ENCODE measurements around the gene CEP85. TPM values are rescaled to one million over a fixed set of nuclear protein-coding genes. Genes with fewer than 3 reads are reported as not detected.

Gene CEP85
- total RNA-seq, 5 donors from 2014 or later (not counting 1 experiment from before 2014, with no cell fraction given) = 14.2 to 28.5 (median 20.7) TPM

Other genes starting within 250 kb of the CEP85 start
- gene PAFAH2, start 236.1 kb upstream of the CEP85 start, total RNA-seq = 10 to 100 TPM; 10.2 to 30.2 (median 17.3) TPM
- gene EXTL1, start 212.4 kb upstream of the CEP85 start, total RNA-seq = under 1 TPM in 4 of 5 donors, not detected in 1; 0.08 to 0.19 (median 0.12) TPM
- gene SLC30A2, start 188.1 kb upstream of the CEP85 start, total RNA-seq = under 1 TPM in 3 of 5 donors, not detected in 2; 0.13 to 0.38 (median 0.19) TPM
- not detected for gene TRIM63, start 166.6 kb upstream of the CEP85 start, total RNA-seq
- gene PDIK1L, start 122.4 kb upstream of the CEP85 start, total RNA-seq = 10 to 100 TPM in 3 of 5 donors, 1 to 10 TPM in 2; 8.8 to 23.6 (median 19.1) TPM
- gene FAM110D, start 75.1 kb upstream of the CEP85 start, total RNA-seq = under 1 TPM in 1 of 5 donors, not detected in 4; 0.09 TPM
- not detected for gene C1orf232, start 65.2 kb upstream of the CEP85 start, total RNA-seq
- gene ZNF593, start 64.3 kb upstream of the CEP85 start, total RNA-seq = 10 to 100 TPM in 3 of 5 donors, 1 to 10 TPM in 2; 8.5 to 17.7 (median 17.1) TPM
- gene ZNF593OS, start 62.4 kb upstream of the CEP85 start, total RNA-seq = not detected
- gene CNKSR1, start 56.7 kb upstream of the CEP85 start, total RNA-seq = 1 to 10 TPM; 2.9 to 6.8 (median 3.6) TPM
- gene CATSPER4, start 43.6 kb upstream of the CEP85 start, total RNA-seq = not detected
- gene SH3BGRL3, start 45.9 kb downstream of the CEP85 start, total RNA-seq = 100 to 1,000 TPM; 218 to 457 (median 370) TPM
- 100 to 1,000 TPM in 3 of 5 donors, 10 to 100 TPM in 2; 39.5 to 112 (median 104) TPM for gene UBXN11, start 72.4 kb downstream of the CEP85 start, total RNA-seq
- 1,000 to 10,000 TPM in 4 of 5 donors, 100 to 1,000 TPM in 1; 994 to 1,121 (median 1,054) TPM for gene CD52, start 83.8 kb downstream of the CEP85 start, total RNA-seq
- gene CRYBG2, start 119.9 kb downstream of the CEP85 start, total RNA-seq = 1 to 10 TPM; 3.0 to 7.3 (median 5.1) TPM
- gene ZNF683, start 138.6 kb downstream of the CEP85 start, total RNA-seq = 10 to 100 TPM in 2 of 5 donors, 1 to 10 TPM in 2, under 1 TPM in 1; 0.32 to 23.1 (median 5.3) TPM
- gene LIN28A, start 176.6 kb downstream of the CEP85 start, total RNA-seq = 1 to 10 TPM in 2 of 5 donors, under 1 TPM in 1, not detected in 2; 0.95 to 1.3 (median 1.1) TPM
- gene DHDDS, start 198.1 kb downstream of the CEP85 start, total RNA-seq = 10 to 100 TPM; 34.9 to 48.2 (median 42.9) TPM
- 100 to 1,000 TPM; 310 to 341 (median 325) TPM for gene HMGN2, start 238.2 kb downstream of the CEP85 start, total RNA-seq

Data from T-cell (primary cell).